ENCODE results near the gene BRI3. TPM values are rescaled to one million over a fixed set of nuclear protein-coding genes. Genes with fewer than 3 reads are reported as not detected.

The BRI3 gene
- total RNA-seq, 2 experiments from 2014 or later = 38.3 to 43.5 TPM

GRCh38 chr7:98317366-98318040 lies 36.0 kb downstream of the BRI3 start:
- no peaks in the 10 kb centered on the region for H3K27me3 Mint-ChIP-seq
- H3K9me3 Mint-ChIP-seq (ENCODE audit: low read depth) = peaks cover 4% of the 10 kb centered on the region
- CTCF ChIA-PET = no interaction called here
- H3K4me3 Mint-ChIP-seq = no peak overlapping the region
- H3K4me1 Mint-ChIP-seq = no peaks in the 10 kb centered on the region
- DNase-seq (no peak), ATAC-seq (no peak)
- H3K36me3 Mint-ChIP-seq = no peaks in the 10 kb centered on the region
- no peak overlapping the region for H3K27ac Mint-ChIP-seq

GRCh38 chr7:98319176-98319575 lies 37.7 kb downstream of the BRI3 start:
- DNase-seq (no peak), ATAC-seq (no peak)
- CTCF ChIA-PET = no interaction called here
- Mint-ChIP-seq H3K27me3 (peaks cover 8% of the 10 kb centered on the region), H3K4me1 (no peaks in the 10 kb centered on the region), H3K27ac (no peak overlapping the region), H3K4me3 (no peak overlapping the region), H3K9me3 (ENCODE audit: low read depth) (peaks cover 4% of the 10 kb centered on the region), H3K36me3 (no peaks in the 10 kb centered on the region)

- Mint-ChIP-seq H3K4me1 (no peaks in the 10 kb centered on the region), H3K27me3 (peaks cover 8% of the 10 kb centered on the region), H3K27ac (no peak overlapping the region), H3K9me3 (ENCODE audit: low read depth) (no peaks in the 10 kb centered on the region), H3K36me3 (no peaks in the 10 kb centered on the region), H3K4me3 (no peak overlapping the region)
- CTCF ChIA-PET = no interaction called here
- ATAC-seq (no peak), DNase-seq (no peak)
Measured at GRCh38 chr7:98321301-98321700, 39.8 kb downstream of the BRI3 start.

- Mint-ChIP-seq H3K9me3 (ENCODE audit: low read depth) (no peaks in the 10 kb centered on the region), H3K36me3 (no peaks in the 10 kb centered on the region), H3K27me3 (peaks cover 9% of the 10 kb centered on the region), H3K27ac (no peak overlapping the region), H3K4me3 (no peak overlapping the region), H3K4me1 (no peaks in the 10 kb centered on the region)
- ATAC-seq (no peak), DNase-seq (no peak)
- CTCF ChIA-PET = no interaction called here
Measured at GRCh38 chr7:98322331-98323270, 41.1 kb downstream of the BRI3 start.

- Mint-ChIP-seq H3K9me3 (ENCODE audit: low read depth) (no peaks in the 10 kb centered on the region), H3K4me3 (no peak overlapping the region), H3K36me3 (no peaks in the 10 kb centered on the region), H3K27me3 (peaks cover 10% of the 10 kb centered on the region), H3K4me1 (no peaks in the 10 kb centered on the region), H3K27ac (no peak overlapping the region)
- DNase-seq = no peak
- no peak for ATAC-seq
- CTCF ChIA-PET = no interaction called here
Measured at GRCh38 chr7:98323597-98324322, 42.3 kb downstream of the BRI3 start.

- H3K27ac Mint-ChIP-seq = no peak overlapping the region
- no peaks in the 10 kb centered on the region for H3K4me1 Mint-ChIP-seq
- no peaks in the 10 kb centered on the region for H3K36me3 Mint-ChIP-seq
- ATAC-seq (no peak), DNase-seq (no peak)
- no peak overlapping the region for H3K4me3 Mint-ChIP-seq
- peaks cover 10% of the 10 kb centered on the region for H3K27me3 Mint-ChIP-seq
- H3K9me3 Mint-ChIP-seq (ENCODE audit: low read depth) = no peaks in the 10 kb centered on the region
- CTCF ChIA-PET = no interaction called here
Measured at GRCh38 chr7:98324782-98325181, 43.3 kb downstream of the BRI3 start.

- Mint-ChIP-seq H3K4me1 (no peaks in the 10 kb centered on the region), H3K36me3 (no peaks in the 10 kb centered on the region), H3K27me3 (peaks cover 2% of the 10 kb centered on the region), H3K4me3 (no peak overlapping the region), H3K27ac (no peak overlapping the region), H3K9me3 (ENCODE audit: low read depth) (no peaks in the 10 kb centered on the region)
- CTCF ChIA-PET = no interaction called here
- ATAC-seq (no peak), DNase-seq (no peak)
Measured at GRCh38 chr7:98329100-98329790, 47.8 kb downstream of the BRI3 start.

GRCh38 chr7:98329791-98330373 lies 48.4 kb downstream of the BRI3 start:
- ATAC-seq (no peak), DNase-seq (no peak)
- Mint-ChIP-seq H3K4me1 (no peaks in the 10 kb centered on the region), H3K27ac (no peak overlapping the region), H3K36me3 (no peaks in the 10 kb centered on the region), H3K9me3 (ENCODE audit: low read depth) (no peaks in the 10 kb centered on the region), H3K27me3 (peaks cover 2% of the 10 kb centered on the region), H3K4me3 (no peak overlapping the region)
- CTCF ChIA-PET = no interaction called here

GRCh38 chr7:98330926-98331529 lies 49.5 kb downstream of the BRI3 start:
- Mint-ChIP-seq H3K9me3 (ENCODE audit: low read depth) (no peaks in the 10 kb centered on the region), H3K4me1 (no peaks in the 10 kb centered on the region), H3K27me3 (peaks cover 2% of the 10 kb centered on the region), H3K27ac (no peak overlapping the region), H3K4me3 (no peak overlapping the region), H3K36me3 (no peaks in the 10 kb centered on the region)
- CTCF ChIA-PET = no interaction called here
- no peak for ATAC-seq
- no peak for DNase-seq

GRCh38 chr7:98334081-98334480 lies 52.6 kb downstream of the BRI3 start:
- Mint-ChIP-seq H3K36me3 (no peaks in the 10 kb centered on the region), H3K4me1 (no peaks in the 10 kb centered on the region), H3K27me3 (no peaks in the 10 kb centered on the region), H3K27ac (no peak overlapping the region), H3K9me3 (ENCODE audit: low read depth) (peaks cover under 1% of the 10 kb centered on the region), H3K4me3 (no peak overlapping the region)
- CTCF ChIA-PET = no interaction called here
- ATAC-seq = no peak
- no peak for DNase-seq

GRCh38 chr7:98335411-98335977 lies 54.0 kb downstream of the BRI3 start:
- ATAC-seq = no peak
- peaks cover 3% of the 10 kb centered on the region for H3K9me3 Mint-ChIP-seq (ENCODE audit: low read depth)
- CTCF ChIA-PET = no interaction called here
- no peak for DNase-seq
- no peak overlapping the region for H3K4me3 Mint-ChIP-seq
- H3K27me3 Mint-ChIP-seq = no peaks in the 10 kb centered on the region
- H3K36me3 Mint-ChIP-seq = no peaks in the 10 kb centered on the region
- no peak overlapping the region for H3K27ac Mint-ChIP-seq
- no peaks in the 10 kb centered on the region for H3K4me1 Mint-ChIP-seq

- CTCF ChIA-PET = no interaction called here
- no peak for ATAC-seq
Measured at GRCh38 chr7:98338441-98338840, 57.0 kb downstream of the BRI3 start.

More at GRCh38 chr7:98338441-98338840, 57.0 kb downstream of the BRI3 start:
- no peak for DNase-seq
- Mint-ChIP-seq H3K27me3 (no peaks in the 10 kb centered on the region), H3K36me3 (no peaks in the 10 kb centered on the region), H3K27ac (no peak overlapping the region), H3K4me1 (no peaks in the 10 kb centered on the region), H3K4me3 (no peak overlapping the region), H3K9me3 (ENCODE audit: low read depth) (peaks cover 3% of the 10 kb centered on the region)

Data from activated CD8-positive, alpha-beta memory T cell treated with anti-CD3 and anti-CD28 coated beads, Interleukin-2, amount 10 ng/mL, durations not matched to agents 7 days and 5 days (primary cell).